PC-3 (cell line): ENCODE measurements around the gene RGL3. TPM values are rescaled to one million over a fixed set of nuclear protein-coding genes. Genes with fewer than 3 reads are reported as not detected.
"Not testable (repeated sequence)": the region's sequence is repeated elsewhere in the genome, so short reads cannot be mapped to it uniquely, and the experiment has no call there.

ENCODE experiments used
- ATAC-seq: fragments of 200-7000 bp; cut with Tn5 transposase; 2 replicates; pipeline ENCODE4 v1.9.1; 2020; ENCODE audit warnings: mild to moderate bottlenecking, moderate library complexity
- Bru-seq: library from RNA; stranded (reverse); fragments of 400-500 nt; gene quantifications from one replicate; lab custom pipeline; 2021; lab: Mats Ljungman, UMichigan
- BruChase-seq, 2 experiments: library from RNA; stranded (reverse); fragments of 400-500 nt; gene quantifications; one replicate each; lab custom pipeline; 2021; lab: Mats Ljungman, UMichigan
- BruUV-seq: library from RNA; stranded (reverse); fragments of 400-500 nt; replicated peaks from 2 replicates; lab custom pipeline; 2021; lab: Mats Ljungman, UMichigan
- CTCF ChIA-PET: fragments of 300-600 bp; sonication (Branson Sonifier 250); formaldehyde crosslinking; loops from one replicate; lab custom pipeline; 2022; ENCODE audit warnings: antibody characterized with exemption; lab: Charles Lee
- POLR2A ChIA-PET: fragments of 300-600 bp; sonication (Branson Sonifier 250); formaldehyde crosslinking; loops from one replicate; lab custom pipeline; 2022; ENCODE audit warnings: antibody characterized with exemption; ENCODE audit not compliant: unreplicated experiment; lab: Charles Lee
- DNase-seq: peaks from one replicate; pipeline ENCODE4 v3.0.0-alpha.2; 2015
- H2AFZ ChIP-seq: fragments of 300-600 bp; sonication (generic); 2 replicates; pipeline ENCODE4 v1.6.0; 2016; ENCODE audit warnings: antibody characterized with exemption, low read length
- H3F3A ChIP-seq: fragments of 300-600 bp; sonication (generic); one replicate; pipeline ENCODE4 v1.6.0; 2017; ENCODE audit warnings: antibody characterized with exemption, low read length, control low read depth, mild to moderate bottlenecking; ENCODE audit not compliant: unreplicated experiment
- H3K27ac ChIP-seq: fragments of 300-600 bp; sonication (generic); 2 replicates; pipeline ENCODE4 v1.5.1; 2016; ENCODE audit warnings: mild to moderate bottlenecking, low read length
- H3K27me3 ChIP-seq: fragments of 300-600 bp; sonication (generic); 2 replicates; pipeline ENCODE4 v1.6.1; 2016; ENCODE audit warnings: low read length, mixed read lengths
- H3K36me3 ChIP-seq: fragments of 300-600 bp; sonication (generic); 2 replicates; pipeline ENCODE4 v1.6.1; 2016; ENCODE audit warnings: low read depth, mixed run types, low read length, mixed read lengths
- H3K4me1 ChIP-seq: fragments of 300-600 bp; sonication (generic); 2 replicates; pipeline ENCODE4 v1.5.1; 2016; ENCODE audit warnings: low read length; ENCODE audit not compliant: insufficient read depth
- H3K4me2 ChIP-seq: fragments of 300-600 bp; sonication (generic); 2 replicates; pipeline ENCODE4 v1.6.0; 2016; ENCODE audit warnings: low read length
- H3K4me3 ChIP-seq: fragments of 300-600 bp; sonication (generic); 2 replicates; pipeline ENCODE4 v1.5.1; 2016; ENCODE audit warnings: mild to moderate bottlenecking, low read length, mixed read lengths
- H3K79me2 ChIP-seq: fragments of 300-600 bp; sonication (generic); 2 replicates; pipeline ENCODE4 v1.6.1; 2017; ENCODE audit warnings: low read length, mixed read lengths
- H3K9ac ChIP-seq: fragments of 300-600 bp; sonication (generic); 2 replicates; pipeline ENCODE4 v1.6.0; 2016; ENCODE audit warnings: mild to moderate bottlenecking, low read length
- H3K9me2 ChIP-seq: fragments of 300-600 bp; sonication (generic); replicated peaks from 2 replicates; pipeline ENCODE4 v1.6.1; 2016; ENCODE audit warnings: mixed run types, low read length, mixed read lengths
- H3K9me3 ChIP-seq: fragments of 300-600 bp; sonication (generic); 2 replicates; pipeline ENCODE4 v1.6.1; 2016; ENCODE audit warnings: low read length, mixed read lengths
- H4K20me1 ChIP-seq: fragments of 300-600 bp; sonication (generic); 2 replicates; pipeline ENCODE4 v1.6.1; 2016; ENCODE audit warnings: low read length, mixed read lengths
- EZH2 ChIP-seq: fragments of 300-600 bp; sonication (generic); IDR thresholded peaks from one replicate; pipeline ENCODE4 v1.6.1; 2017; ENCODE audit warnings: antibody characterized with exemption, mild to moderate bottlenecking, low read length; ENCODE audit not compliant: unreplicated experiment
- EZH2phosphoT487 ChIP-seq: fragments of 300-600 bp; sonication (generic); IDR thresholded peaks from 2 replicates; pipeline ENCODE4 v1.6.1; 2018; ENCODE audit warnings: mild to moderate bottlenecking, antibody characterized with exemption, low read length, borderline replicate concordance
- intact Hi-C: fragments of 100-400 bp; cut with micrococcal nuclease; formaldehyde crosslinking; loops from 2 replicates; pipeline ENCODE4 v1.9.0; 2023
- long read RNA-seq: library from polyadenylated mRNA; unstranded; transcript quantifications from one replicate; pipeline ENCODE4 v2.0.0, GENCODE V29; 2021; ENCODE audit not compliant: unreplicated experiment
- total RNA-seq: library from RNA; depleted of rRNA; stranded (reverse); fragments of >200 nt; gene quantifications from 2 replicates; pipeline ENCODE4 v1.2.3, GENCODE V29; 2014; rRNA removed
- TF ChIP-seq, protein P1 (sequence below): fragments of 300-600 bp; sonication (generic); conservative IDR thresholded peaks from 2 replicates; pipeline ENCODE4 v1.5.1; 2017; ENCODE audit warnings: antibody characterized with exemption, low read depth, mild to moderate bottlenecking, low read length

The RGL3 gene
- total RNA-seq, result 23.5 and 24.2 TPM in 2 replicates
- percentile 61 among the genes with signal in this experiment for Bru-seq, nascent RNA
- percentile 67 among the genes with signal in this experiment for BruChase-seq, experiment 1, labeled RNA remaining after a 6-hour chase
- BruChase-seq, experiment 2, labeled RNA remaining after a 2-hour chase, result percentile 59 among the genes with signal in this experiment
- long read RNA-seq, partial matches to known transcripts, result 15 of 40 reads
- long read RNA-seq, other reads (novel, unspliced or antisense), result 25 of 40 reads

- Histone ChIP-seq H3K9ac (peak within 1 kb of the TSS; percentile 31), H3K79me2 (no peaks in the 10 kb centered on the region), H3K4me3 (peak within 1 kb of the TSS; percentile 72), H4K20me1 (no peaks in the 10 kb centered on the region), H3K27me3 (no peaks in the 10 kb centered on the region), H3K9me3 (no peaks in the 10 kb centered on the region), H3K4me2 (peak within 1 kb of the TSS; percentile 93), H3K36me3 (no peaks in the 10 kb centered on the region), H3K4me1 (no peaks in the 10 kb centered on the region), H3K27ac (no peak within 1 kb of the TSS), H3K9me2 (no peaks in the 10 kb centered on the region), H2AFZ (peak within 1 kb of the TSS; percentile 90), H3F3A (no peaks in the 10 kb centered on the region)
- no peak for TF ChIP-seq EZH2
- TF ChIP-seq, protein P1, sequence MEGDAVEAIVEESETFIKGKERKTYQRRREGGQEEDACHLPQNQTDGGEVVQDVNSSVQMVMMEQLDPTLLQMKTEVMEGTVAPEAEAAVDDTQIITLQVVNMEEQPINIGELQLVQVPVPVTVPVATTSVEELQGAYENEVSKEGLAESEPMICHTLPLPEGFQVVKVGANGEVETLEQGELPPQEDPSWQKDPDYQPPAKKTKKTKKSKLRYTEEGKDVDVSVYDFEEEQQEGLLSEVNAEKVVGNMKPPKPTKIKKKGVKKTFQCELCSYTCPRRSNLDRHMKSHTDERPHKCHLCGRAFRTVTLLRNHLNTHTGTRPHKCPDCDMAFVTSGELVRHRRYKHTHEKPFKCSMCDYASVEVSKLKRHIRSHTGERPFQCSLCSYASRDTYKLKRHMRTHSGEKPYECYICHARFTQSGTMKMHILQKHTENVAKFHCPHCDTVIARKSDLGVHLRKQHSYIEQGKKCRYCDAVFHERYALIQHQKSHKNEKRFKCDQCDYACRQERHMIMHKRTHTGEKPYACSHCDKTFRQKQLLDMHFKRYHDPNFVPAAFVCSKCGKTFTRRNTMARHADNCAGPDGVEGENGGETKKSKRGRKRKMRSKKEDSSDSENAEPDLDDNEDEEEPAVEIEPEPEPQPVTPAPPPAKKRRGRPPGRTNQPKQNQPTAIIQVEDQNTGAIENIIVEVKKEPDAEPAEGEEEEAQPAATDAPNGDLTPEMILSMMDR, result no peak
- no peak for TF ChIP-seq EZH2phosphoT487
- intact Hi-C loops, result no loop called here
- POLR2A ChIA-PET, result interaction anchor here (1.1 kb wide), 1 partner anchor 44 kb away, joined by 34 read pairs; the partner anchor contains the start of gene SWSAP1
- peak; percentile 79 for ATAC-seq
- peak; percentile 33 for DNase-seq
- TSS peak; percentile 63 for BruUV-seq
- CTCF ChIA-PET, result interaction anchor here (0.6 to 1.9 kb wide), 4 partner anchors 17 to 132 kb away, joined by 3 to 11 read pairs (median 4); partner anchors contain the start of gene PRKCSH
These were observed at the start of gene RGL3 for GRCh38 chr19:11418549-11419506. Gene RGL3 (minus strand): TSS chr19:11419314. CDS start chr19:11419278, 36 bp downstream.

- H3K4me2 ChIP-seq, DNase-seq, H4K20me1 ChIP-seq, H3K36me3 ChIP-seq, H3K79me2 ChIP-seq, intact Hi-C loops, ATAC-seq, H3K4me1 ChIP-seq, BruUV-seq, H3K27me3 ChIP-seq, H3K9ac ChIP-seq, H2AFZ ChIP-seq, H3K9me2 ChIP-seq, H3K9me3 ChIP-seq, H3F3A ChIP-seq, H3K4me3 ChIP-seq, CTCF ChIA-PET, H3K27ac ChIP-seq: not testable (repeated sequence)
- POLR2A ChIA-PET, result interaction anchor here (0.7 kb wide), 1 partner anchor 9 kb away, joined by 6 read pairs; no protein-coding TSS in a partner anchor
These were observed 49.2 kb upstream of the RGL3 start for GRCh38 chr19:11468266-11468845.

- DNase-seq (no peak), ATAC-seq (no peak)
- Histone ChIP-seq H3K4me1 (no peaks in the 10 kb centered on the region), H3K9ac (no peak overlapping the region), H4K20me1 (no peaks in the 10 kb centered on the region), H3K79me2 (no peaks in the 10 kb centered on the region), H3K4me2 (no peak overlapping the region), H3K9me3 (no peaks in the 10 kb centered on the region), H3F3A (no peaks in the 10 kb centered on the region), H2AFZ (no peak overlapping the region), H3K9me2 (no peaks in the 10 kb centered on the region), H3K4me3 (no peak overlapping the region), H3K27me3 (no peaks in the 10 kb centered on the region), H3K36me3 (no peaks in the 10 kb centered on the region), H3K27ac (no peak overlapping the region)
- no TSS peak for BruUV-seq
- POLR2A ChIA-PET, result no interaction called here
- intact Hi-C loops, result no loop called here
- TF ChIP-seq EZH2phosphoT487, result no peak
- TF ChIP-seq EZH2, result no peak
- TF ChIP-seq, protein P1, result no peak
- CTCF ChIA-PET, result no interaction called here
These were observed 46.5 kb upstream of the RGL3 start for GRCh38 chr19:11465600-11465999.
